Parathyroid adenoma (tissue), 2 donors: ENCODE data around the gene NMRAL1.

ENCODE experiments used
- H2AFZ ChIP-seq: fragments of 300-600 bp; sonication (generic); one replicate; pipeline ENCODE4 v1.7.0; 2017; ENCODE audit warnings: antibody characterized with exemption, mild to moderate bottlenecking
- H3K27ac ChIP-seq: fragments of 300-600 bp; sonication (generic); one replicate; pipeline ENCODE4 v1.7.0; 2017
- H3K27me3 ChIP-seq: fragments of 300-600 bp; sonication (generic); one replicate; pipeline ENCODE4 v1.7.0; 2017; ENCODE audit warnings: low read length; ENCODE audit not compliant: control insufficient read depth, insufficient read depth
- H3K36me3 ChIP-seq: fragments of 300-600 bp; sonication (generic); one replicate; pipeline ENCODE4 v1.7.0; 2017; ENCODE audit warnings: low read length; ENCODE audit not compliant: control insufficient read depth, insufficient read depth
- H3K4me1 ChIP-seq: fragments of 300-600 bp; sonication (generic); one replicate; pipeline ENCODE4 v1.7.0; 2017; ENCODE audit warnings: control low read depth
- H3K4me2 ChIP-seq: fragments of 300-600 bp; sonication (generic); one replicate; pipeline ENCODE4 v1.7.0; 2017; ENCODE audit warnings: low read length
- H3K4me3 ChIP-seq: fragments of 300-600 bp; sonication (generic); one replicate; pipeline ENCODE4 v1.7.0; 2017; ENCODE audit warnings: low read depth, low read length
- H3K79me2 ChIP-seq: fragments of 300-600 bp; sonication (generic); one replicate; pipeline ENCODE4 v1.7.0; 2017; ENCODE audit warnings: control low read depth
- H3K9ac ChIP-seq: fragments of 300-600 bp; sonication (generic); one replicate; pipeline ENCODE4 v1.7.0; 2017; ENCODE audit warnings: mild to moderate bottlenecking
- H3K9me3 ChIP-seq: fragments of 300-600 bp; sonication (generic); one replicate; pipeline ENCODE4 v1.7.0; 2017; ENCODE audit warnings: low read length; ENCODE audit not compliant: control insufficient read depth
- CTCF ChIP-seq: fragments of 300-600 bp; sonication (generic); IDR thresholded peaks from one replicate; pipeline ENCODE4 v1.7.0; 2017; ENCODE audit warnings: antibody characterized with exemption, mild to moderate bottlenecking
- donor health status: primary hyperparathyroidism.

Gene NMRAL1

GRCh38 chr16:4494746-4495490 lies 20.5 kb upstream of the NMRAL1 start:
- Histone ChIP-seq H3K9me3 (no peaks in the 10 kb centered on the region), H3K4me3 (no peak overlapping the region), H2AFZ (no peak overlapping the region), H3K4me2 (no peak overlapping the region), H3K79me2 (peaks cover 27% of the 10 kb centered on the region), H3K9ac (no peak overlapping the region), H3K27ac (no peak overlapping the region), H3K36me3 (no peaks in the 10 kb centered on the region), H3K27me3 (no peaks in the 10 kb centered on the region), H3K4me1 (peaks cover 5% of the 10 kb centered on the region)
- no peak for TF ChIP-seq CTCF

DNA sequence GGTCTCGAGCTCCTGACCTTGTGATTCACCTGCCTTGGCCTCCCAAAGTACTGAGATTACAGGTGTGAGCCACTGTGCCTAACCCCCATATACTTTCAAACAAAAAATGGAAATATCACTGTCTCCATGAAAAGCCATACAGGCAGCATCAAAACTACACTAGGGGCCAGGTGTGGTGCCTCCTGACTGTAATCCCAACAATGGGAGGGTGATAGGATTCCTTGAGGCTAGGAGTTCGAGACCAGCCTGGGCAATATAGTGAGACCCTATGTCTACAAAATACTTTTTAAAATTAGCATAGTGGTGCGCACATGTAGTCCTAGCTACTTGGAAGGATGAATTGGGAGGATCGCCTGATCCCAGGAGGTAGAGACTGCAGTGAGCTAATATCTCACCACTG lies 17.5 kb upstream of the NMRAL1 start:
- Histone ChIP-seq H3K27ac (no peak overlapping the region), H3K36me3 (no peaks in the 10 kb centered on the region), H2AFZ (no peak overlapping the region), H3K4me2 (no peak overlapping the region), H3K4me3 (no peak overlapping the region), H3K79me2 (peaks cover 33% of the 10 kb centered on the region), H3K9me3 (no peaks in the 10 kb centered on the region), H3K4me1 (no peaks in the 10 kb centered on the region), H3K27me3 (no peaks in the 10 kb centered on the region), H3K9ac (no peak overlapping the region)
- TF ChIP-seq CTCF: no peak

DNA sequence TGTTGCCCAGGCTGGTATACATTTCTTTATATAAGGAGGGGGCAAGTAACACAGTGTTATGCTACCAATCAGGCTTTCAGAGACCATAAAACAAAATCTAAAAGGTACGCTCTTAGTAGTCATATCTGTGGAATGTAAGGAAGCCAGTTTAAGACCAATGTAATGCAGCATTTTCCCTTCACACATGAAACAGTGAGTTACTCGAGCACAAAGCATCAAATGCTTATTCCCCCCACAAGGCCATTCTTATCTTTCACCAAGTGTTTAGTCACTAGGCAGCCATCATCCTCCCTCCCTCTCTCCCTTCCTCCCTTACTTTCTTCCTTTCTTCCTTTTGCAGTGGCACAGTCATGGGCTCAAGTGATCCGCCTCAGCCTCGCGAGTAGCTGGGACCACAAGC lies 14.6 kb upstream of the NMRAL1 start:
- Histone ChIP-seq H3K36me3 (no peaks in the 10 kb centered on the region), H3K27me3 (no peaks in the 10 kb centered on the region), H3K9me3 (no peaks in the 10 kb centered on the region), H3K79me2 (peaks cover 57% of the 10 kb centered on the region), H2AFZ (no peak overlapping the region), H3K4me2 (no peak overlapping the region), H3K4me3 (no peak overlapping the region), H3K9ac (no peak overlapping the region), H3K4me1 (no peaks in the 10 kb centered on the region), H3K27ac (no peak overlapping the region)
- no peak for TF ChIP-seq CTCF

- Histone ChIP-seq H3K27ac (no peak overlapping the region), H3K4me1 (no peaks in the 10 kb centered on the region), H3K9me3 (no peaks in the 10 kb centered on the region), H3K4me2 (no peak overlapping the region), H2AFZ (no peak overlapping the region), H3K4me3 (no peak overlapping the region), H3K27me3 (no peaks in the 10 kb centered on the region), H3K9ac (no peak overlapping the region), H3K36me3 (no peaks in the 10 kb centered on the region), H3K79me2 (peaks cover 58% of the 10 kb centered on the region)
- TF ChIP-seq CTCF: no peak
These were observed 14.1 kb upstream of the NMRAL1 start for GRCh38 chr16:4488499-4488967.

GRCh38 chr16:4487955-4488498 lies 13.6 kb upstream of the NMRAL1 start:
- Histone ChIP-seq H3K27ac (no peak overlapping the region), H3K27me3 (no peaks in the 10 kb centered on the region), H3K4me2 (no peak overlapping the region), H3K9ac (no peak overlapping the region), H3K4me1 (no peaks in the 10 kb centered on the region), H2AFZ (no peak overlapping the region), H3K9me3 (no peaks in the 10 kb centered on the region), H3K4me3 (no peak overlapping the region), H3K36me3 (no peaks in the 10 kb centered on the region), H3K79me2 (peaks cover 60% of the 10 kb centered on the region)
- TF ChIP-seq CTCF: no peak
